ENCODE data around the gene NOL7. TPM values are rescaled to one million over a fixed set of nuclear protein-coding genes. Genes with fewer than 3 reads are reported as not detected.

Gene NOL7
- total and polyA plus RNA-seq, 9 of the 15 experiments (the other 6 are each of a cell fraction or from before 2014, with no cell fraction given), result 19.4 to 235 (median 157) TPM

DNA sequence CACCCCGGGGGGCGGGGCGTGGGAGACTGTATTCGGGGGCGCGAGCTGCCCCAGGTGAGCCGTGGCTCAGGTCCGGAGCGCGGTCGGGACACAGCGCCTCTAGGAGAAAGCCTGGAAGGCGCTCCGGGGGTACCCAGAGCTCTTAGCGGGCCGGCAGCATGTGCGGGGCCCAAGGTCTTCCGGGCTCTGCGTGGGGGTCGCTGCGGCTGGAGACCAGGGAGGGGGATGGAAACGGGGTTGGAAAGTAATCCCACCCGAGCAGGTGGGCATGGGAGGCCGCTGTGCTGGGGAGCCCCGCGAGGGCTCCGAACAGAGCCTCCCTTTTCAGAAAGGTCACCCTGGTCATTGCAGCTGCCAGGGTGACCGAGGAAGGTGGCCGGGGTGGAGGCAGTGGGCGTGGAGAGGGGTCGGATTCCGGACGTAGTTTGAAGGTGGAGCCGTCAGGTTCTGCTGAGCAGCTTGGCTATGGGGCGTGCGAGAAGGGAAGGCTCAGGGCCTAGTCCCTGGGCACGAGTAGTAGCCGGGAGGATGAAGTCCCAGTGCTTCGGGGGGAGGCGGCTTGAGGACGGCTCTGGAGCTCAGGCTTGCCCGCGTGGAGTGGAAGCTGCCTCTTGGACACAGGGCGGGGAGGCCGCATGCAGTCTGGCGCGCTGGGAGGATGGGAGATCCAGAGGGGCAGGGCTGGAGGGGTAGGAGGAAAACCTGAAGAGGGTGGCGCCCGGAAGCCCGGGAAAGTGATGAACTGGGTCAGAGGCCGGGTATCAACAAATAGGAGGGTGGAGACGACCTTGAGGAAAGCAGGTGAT, 40.4 kb upstream of the NOL7 start, which contains the start of gene SIRT5 (continued):
- TF ChIP-seq MAFF (IDR thresholded peaks at IDR 0.05; ENCODE audit: low read length) (no peak), SP2 (IDR thresholded peaks at IDR 0.05; ENCODE audit: extremely low read depth, low read depth, low read length, poor library complexity, severe bottlenecking) (no peak), CHD7 (IDR thresholded peaks at IDR 0.05; ENCODE audit: low read depth, low read length) (no peak), HMG20A (CRISPR knock-in tag; conservative IDR thresholded peaks at IDR 0.05) (no peak), GABPB1 (CRISPR knock-in tag; IDR thresholded peaks at IDR 0.05) (peak; percentile 84)
